Measurements from ENCODE around the gene TP53AIP1. TPM values are rescaled to one million over a fixed set of nuclear protein-coding genes. Genes with fewer than 3 reads are reported as not detected.

Gene TP53AIP1
- total RNA-seq, 1 donor from 2014 or later: not detected

- Mint-ChIP-seq H3K27ac (no peak overlapping the region), H3K4me1 (no peaks in the 10 kb centered on the region), H3K9me3 (peaks cover 3% of the 10 kb centered on the region), H3K27me3 (peaks cover 8% of the 10 kb centered on the region), H3K36me3 (ENCODE audit: low read depth) (no peaks in the 10 kb centered on the region), H3K4me3 (no peak overlapping the region)
- ChIA-PET CTCF (interaction anchor here (1.4 kb wide), 1 partner anchor 53 kb away, joined by 4 read pairs; no protein-coding TSS in a partner anchor), POLR2A (no interaction called here)
- no peak for TF ChIP-seq CTCF (IDR thresholded peaks at IDR 0.05)
- intact Hi-C loops (cut with micrococcal nuclease): no loop called here
- ATAC-seq (ENCODE audit: low read depth) (no peak), DNase-seq (no peak)
Measured at GRCh38 chr11:128937480-128937879, 5.2 kb downstream of the TP53AIP1 start.

- intact Hi-C loops (cut with micrococcal nuclease): no loop called here
- POLR2A ChIA-PET: no interaction called here
- no peaks in the 10 kb centered on the region for H3K36me3 Mint-ChIP-seq (ENCODE audit: low read depth)
- H3K27ac Mint-ChIP-seq: no peak overlapping the region
- ATAC-seq (ENCODE audit: low read depth) (no peak), DNase-seq (no peak)
- no peak for TF ChIP-seq CTCF (IDR thresholded peaks at IDR 0.05)
- H3K27me3 Mint-ChIP-seq: peaks cover 5% of the 10 kb centered on the region
- H3K4me1 Mint-ChIP-seq: no peaks in the 10 kb centered on the region
- no peak overlapping the region for H3K4me3 Mint-ChIP-seq
- CTCF ChIA-PET: no interaction called here
- H3K9me3 Mint-ChIP-seq: peaks cover 3% of the 10 kb centered on the region
Measured at GRCh38 chr11:128936606-128937251, 5.9 kb downstream of the TP53AIP1 start.

- intact Hi-C loops (cut with micrococcal nuclease): no loop called here
- DNase-seq (no peak), ATAC-seq (ENCODE audit: low read depth) (no peak)
- Mint-ChIP-seq H3K4me3 (no peak overlapping the region), H3K27me3 (peaks cover 7% of the 10 kb centered on the region), H3K27ac (no peak overlapping the region), H3K9me3 (peaks cover 3% of the 10 kb centered on the region), H3K4me1 (no peaks in the 10 kb centered on the region), H3K36me3 (ENCODE audit: low read depth) (no peaks in the 10 kb centered on the region)
- CTCF ChIA-PET: no interaction called here
- no peak for TF ChIP-seq CTCF (IDR thresholded peaks at IDR 0.05)
- POLR2A ChIA-PET: no interaction called here
Measured at GRCh38 chr11:128934926-128935325, 7.7 kb downstream of the TP53AIP1 start.

GRCh38 chr11:128934351-128934750, 8.3 kb downstream of the TP53AIP1 start:
- TF ChIP-seq CTCF (IDR thresholded peaks at IDR 0.05): no peak
- Mint-ChIP-seq H3K4me1 (peaks cover 5% of the 10 kb centered on the region), H3K4me3 (no peak overlapping the region), H3K27ac (no peak overlapping the region), H3K9me3 (peaks cover 3% of the 10 kb centered on the region), H3K36me3 (ENCODE audit: low read depth) (no peaks in the 10 kb centered on the region), H3K27me3 (peaks cover 6% of the 10 kb centered on the region)
- no peak for ATAC-seq (ENCODE audit: low read depth)
- POLR2A ChIA-PET: no interaction called here
- DNase-seq: no peak
- CTCF ChIA-PET: no interaction called here
- intact Hi-C loops (cut with micrococcal nuclease): no loop called here

- intact Hi-C loops (cut with micrococcal nuclease): no loop called here
- TF ChIP-seq CTCF (IDR thresholded peaks at IDR 0.05): no peak
- ChIA-PET POLR2A (no interaction called here), CTCF (no interaction called here)
- Mint-ChIP-seq H3K27ac (no peak overlapping the region), H3K9me3 (peaks cover 3% of the 10 kb centered on the region), H3K4me3 (no peak overlapping the region), H3K4me1 (peaks cover 9% of the 10 kb centered on the region), H3K36me3 (ENCODE audit: low read depth) (no peaks in the 10 kb centered on the region), H3K27me3 (peaks cover 6% of the 10 kb centered on the region)
- ATAC-seq (ENCODE audit: low read depth) (no peak), DNase-seq (no peak)
Measured at GRCh38 chr11:128933481-128934178, 9.0 kb downstream of the TP53AIP1 start.
